GM12801 (cell line): ENCODE data around the gene STAM.

Experiments
- TF ChIP-seq, protein P1 (sequence below): IDR thresholded peaks from one replicate; pipeline ENCODE4 v1.5.1; 2011; ENCODE audit warnings: control low read depth; ENCODE audit not compliant: insufficient read length; ENCODE audit errors: extremely low read depth

The STAM gene

DNA sequence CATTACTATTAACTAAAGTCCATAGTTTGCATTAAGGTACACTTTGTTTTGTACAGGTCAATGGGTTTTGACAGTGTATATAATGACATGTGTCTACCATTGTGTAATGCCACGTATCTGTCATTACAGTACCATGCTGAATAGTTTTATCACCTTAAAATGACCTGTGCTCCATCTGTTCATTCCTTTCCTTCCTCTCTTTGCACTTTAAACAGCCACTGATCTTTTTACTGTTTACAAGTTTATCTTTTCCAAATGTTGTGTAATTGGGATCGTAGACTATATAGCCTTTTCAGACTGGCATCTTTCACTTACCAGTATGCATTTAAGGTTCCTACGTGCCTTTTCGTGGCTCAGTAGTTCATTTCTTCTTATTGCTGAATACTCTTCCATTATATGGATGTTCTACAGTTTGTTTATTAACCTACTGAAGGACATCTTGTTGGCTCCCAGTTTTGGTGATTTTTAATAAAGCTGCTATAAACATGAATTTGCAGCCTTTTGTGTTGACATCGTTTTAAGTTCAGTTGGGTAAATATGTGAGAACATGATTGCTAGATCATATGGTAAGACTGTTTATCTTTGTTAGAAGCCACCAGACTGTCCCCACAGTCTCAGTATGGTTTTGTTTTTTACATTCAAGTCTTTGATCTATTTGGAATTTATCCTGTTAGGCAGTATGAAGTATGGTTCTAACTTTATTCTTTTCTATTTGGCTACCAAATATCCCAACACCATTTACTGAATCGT is 24.7 kb downstream of the STAM start:
- TF ChIP-seq, protein P1, sequence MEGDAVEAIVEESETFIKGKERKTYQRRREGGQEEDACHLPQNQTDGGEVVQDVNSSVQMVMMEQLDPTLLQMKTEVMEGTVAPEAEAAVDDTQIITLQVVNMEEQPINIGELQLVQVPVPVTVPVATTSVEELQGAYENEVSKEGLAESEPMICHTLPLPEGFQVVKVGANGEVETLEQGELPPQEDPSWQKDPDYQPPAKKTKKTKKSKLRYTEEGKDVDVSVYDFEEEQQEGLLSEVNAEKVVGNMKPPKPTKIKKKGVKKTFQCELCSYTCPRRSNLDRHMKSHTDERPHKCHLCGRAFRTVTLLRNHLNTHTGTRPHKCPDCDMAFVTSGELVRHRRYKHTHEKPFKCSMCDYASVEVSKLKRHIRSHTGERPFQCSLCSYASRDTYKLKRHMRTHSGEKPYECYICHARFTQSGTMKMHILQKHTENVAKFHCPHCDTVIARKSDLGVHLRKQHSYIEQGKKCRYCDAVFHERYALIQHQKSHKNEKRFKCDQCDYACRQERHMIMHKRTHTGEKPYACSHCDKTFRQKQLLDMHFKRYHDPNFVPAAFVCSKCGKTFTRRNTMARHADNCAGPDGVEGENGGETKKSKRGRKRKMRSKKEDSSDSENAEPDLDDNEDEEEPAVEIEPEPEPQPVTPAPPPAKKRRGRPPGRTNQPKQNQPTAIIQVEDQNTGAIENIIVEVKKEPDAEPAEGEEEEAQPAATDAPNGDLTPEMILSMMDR: no peak

DNA sequence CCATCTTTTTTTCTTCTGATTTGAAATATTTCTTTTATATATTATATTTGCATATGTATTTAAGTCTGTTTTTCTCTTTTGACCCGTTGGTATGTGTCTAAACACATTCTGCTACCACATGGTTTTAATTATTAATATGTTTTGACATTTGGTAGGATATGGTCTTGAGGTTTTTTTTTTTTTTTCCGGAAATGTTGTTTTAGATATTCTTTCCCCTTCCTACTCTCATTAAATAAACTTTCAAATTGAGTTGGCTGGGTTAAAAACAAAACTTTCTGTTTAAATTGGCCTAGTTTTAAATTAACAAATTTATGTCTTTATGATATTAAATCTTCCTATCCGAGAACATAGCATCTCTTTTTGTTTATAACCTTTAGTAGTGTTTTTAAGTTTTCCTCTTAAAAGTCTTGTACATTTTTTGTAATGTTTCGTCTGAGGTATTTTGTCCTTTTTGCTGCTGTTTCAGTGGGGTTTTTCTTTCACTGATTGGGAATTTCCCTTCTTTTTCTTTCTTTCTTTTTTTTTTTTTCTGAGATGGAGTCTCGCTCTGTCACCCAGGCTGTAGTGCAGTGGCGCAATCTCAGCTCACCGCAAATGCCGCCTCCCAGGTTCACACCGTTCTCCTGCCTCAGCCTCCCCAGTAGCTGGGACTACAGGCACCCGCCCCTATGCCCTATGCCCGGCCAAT is 25.4 kb downstream of the STAM start:
- TF ChIP-seq, protein P1: no peak

DNA sequence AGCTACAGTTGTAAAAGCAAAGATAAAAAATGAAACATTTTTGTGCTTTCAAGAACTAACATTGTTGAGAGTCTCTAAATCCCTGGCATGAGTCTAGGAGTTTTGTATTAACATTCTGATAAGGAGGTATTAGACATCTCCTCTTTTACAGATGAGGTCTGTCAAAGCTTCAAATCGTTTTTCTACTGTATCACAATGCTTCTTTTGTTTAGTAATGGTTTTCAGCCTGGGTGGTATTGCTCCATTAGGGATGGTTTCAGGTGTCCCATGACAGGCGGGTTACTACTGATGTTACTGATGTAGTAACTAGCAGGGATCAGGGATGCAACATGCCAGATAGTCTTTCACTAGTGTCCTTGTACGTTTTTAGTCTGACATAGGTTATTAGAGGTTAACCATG is 27.4 kb downstream of the STAM start:
- TF ChIP-seq, protein P1: no peak

DNA sequence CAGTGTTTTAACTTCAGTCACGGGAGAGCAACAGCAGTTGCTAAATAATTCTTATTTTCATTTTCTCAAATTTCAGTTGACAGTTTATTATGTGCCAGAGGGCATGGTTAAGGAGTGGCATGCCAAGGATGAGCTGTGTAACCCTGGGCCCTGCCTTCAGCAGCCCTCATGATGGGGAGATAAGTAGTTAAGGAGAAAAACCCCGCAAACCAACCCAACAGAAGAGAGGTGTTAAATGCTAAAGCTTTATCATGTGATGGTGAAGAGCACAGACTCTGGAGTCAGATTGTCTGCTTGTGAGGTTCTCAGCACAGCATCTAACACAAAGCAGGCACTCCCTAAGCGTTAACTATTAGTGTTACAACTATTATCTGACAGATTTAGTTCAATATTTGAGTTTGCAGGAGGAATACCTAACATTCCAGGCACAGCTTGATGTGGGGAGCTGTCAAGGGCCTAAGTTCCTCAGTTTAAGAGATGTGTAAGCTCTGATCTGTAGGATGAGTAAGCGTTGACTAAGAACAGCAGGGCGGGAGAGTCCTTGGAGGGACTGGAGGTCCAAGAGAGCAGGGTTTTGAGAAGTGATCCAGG is 29.6 kb downstream of the STAM start:
- TF ChIP-seq, protein P1: no peak

DNA sequence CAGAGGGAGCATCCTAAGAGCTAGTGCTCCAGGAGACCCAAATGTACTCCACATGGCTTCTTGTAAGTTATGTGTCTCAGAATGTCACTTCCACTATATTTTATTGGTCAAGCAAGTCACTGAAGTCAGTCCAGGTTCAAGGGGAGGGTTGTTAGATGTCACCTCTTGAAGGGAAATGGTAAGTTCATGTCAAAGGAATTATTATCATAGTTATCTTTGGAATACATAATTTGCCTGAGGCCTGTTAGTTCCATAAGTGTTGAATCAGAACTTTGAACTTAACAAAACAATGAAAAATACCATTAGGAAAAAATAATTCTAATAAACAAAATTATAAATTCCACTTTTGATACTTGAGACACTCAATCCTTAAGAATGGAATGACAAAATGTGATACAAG is 30.6 kb downstream of the STAM start:
- TF ChIP-seq, protein P1: no peak

DNA sequence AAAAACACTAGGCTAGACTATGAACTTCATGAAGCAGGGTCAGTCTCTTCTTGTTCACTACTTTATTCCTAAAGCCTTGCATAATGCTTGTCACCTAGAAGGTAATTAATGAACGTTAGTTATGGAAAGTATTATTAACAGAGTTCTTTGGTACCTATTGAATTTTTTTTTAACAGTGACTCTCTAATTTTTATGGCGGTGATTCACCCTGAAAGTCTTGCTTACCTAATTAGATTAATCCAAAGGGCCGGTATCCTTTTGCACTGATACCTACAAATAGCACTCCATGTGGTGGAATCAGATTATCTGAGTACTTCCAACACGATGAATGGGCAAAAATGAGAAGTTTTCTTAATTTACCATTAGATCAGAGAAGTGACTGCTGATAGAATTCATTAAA is 31.7 kb downstream of the STAM start:
- TF ChIP-seq, protein P1: no peak

DNA sequence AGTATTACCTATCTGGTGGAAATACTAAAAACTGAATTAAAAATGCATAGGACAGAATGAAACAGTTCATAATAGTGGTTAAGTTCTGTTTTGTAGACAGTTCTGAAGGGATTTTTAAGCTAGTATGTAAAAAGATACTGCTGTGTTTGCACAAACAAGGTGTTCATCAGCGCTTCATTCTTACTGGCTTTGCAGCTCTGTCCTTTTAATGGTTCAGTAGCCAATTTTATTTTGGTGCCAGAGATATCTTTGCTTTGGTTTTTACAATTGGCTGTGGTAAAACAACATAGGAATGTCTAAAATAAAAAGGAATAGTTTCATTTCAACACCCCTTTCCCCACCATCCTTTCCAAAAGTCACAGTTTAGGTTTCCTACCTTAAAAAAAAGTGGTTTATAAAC is 33.0 kb downstream of the STAM start:
- TF ChIP-seq, protein P1: no peak
